GM12874 (cell line): Measurements from ENCODE around the gene DPF3.

Experiments
- TF ChIP-seq, protein P1 (sequence below): IDR thresholded peaks from 2 replicates; pipeline ENCODE4 v1.5.1; 2011; ENCODE audit warnings: low read depth, mild to moderate bottlenecking, control low read depth, low read length, moderate library complexity; ENCODE audit not compliant: insufficient read depth

Gene DPF3

DNA sequence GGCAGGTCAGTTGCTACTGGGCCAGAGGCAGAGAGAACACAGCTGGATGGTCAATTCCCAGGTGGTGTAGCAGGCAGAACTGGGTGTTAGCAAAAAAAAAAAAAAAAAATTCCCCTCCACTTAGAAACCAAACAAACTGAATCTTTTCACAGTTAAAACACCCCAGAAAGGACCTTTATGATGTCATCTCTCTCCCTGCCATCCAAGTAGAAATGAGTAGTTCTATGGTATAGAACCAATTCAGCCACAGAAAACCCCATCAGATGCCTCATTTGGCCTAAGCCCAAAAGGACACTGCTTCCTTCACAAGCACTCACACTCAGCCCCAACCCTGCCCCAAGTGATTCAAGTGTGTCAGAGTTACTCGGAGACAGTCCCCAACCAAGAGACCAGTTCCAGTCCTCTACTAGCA, 230.8 kb downstream of the DPF3 start:
- TF ChIP-seq, protein P1, sequence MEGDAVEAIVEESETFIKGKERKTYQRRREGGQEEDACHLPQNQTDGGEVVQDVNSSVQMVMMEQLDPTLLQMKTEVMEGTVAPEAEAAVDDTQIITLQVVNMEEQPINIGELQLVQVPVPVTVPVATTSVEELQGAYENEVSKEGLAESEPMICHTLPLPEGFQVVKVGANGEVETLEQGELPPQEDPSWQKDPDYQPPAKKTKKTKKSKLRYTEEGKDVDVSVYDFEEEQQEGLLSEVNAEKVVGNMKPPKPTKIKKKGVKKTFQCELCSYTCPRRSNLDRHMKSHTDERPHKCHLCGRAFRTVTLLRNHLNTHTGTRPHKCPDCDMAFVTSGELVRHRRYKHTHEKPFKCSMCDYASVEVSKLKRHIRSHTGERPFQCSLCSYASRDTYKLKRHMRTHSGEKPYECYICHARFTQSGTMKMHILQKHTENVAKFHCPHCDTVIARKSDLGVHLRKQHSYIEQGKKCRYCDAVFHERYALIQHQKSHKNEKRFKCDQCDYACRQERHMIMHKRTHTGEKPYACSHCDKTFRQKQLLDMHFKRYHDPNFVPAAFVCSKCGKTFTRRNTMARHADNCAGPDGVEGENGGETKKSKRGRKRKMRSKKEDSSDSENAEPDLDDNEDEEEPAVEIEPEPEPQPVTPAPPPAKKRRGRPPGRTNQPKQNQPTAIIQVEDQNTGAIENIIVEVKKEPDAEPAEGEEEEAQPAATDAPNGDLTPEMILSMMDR: no peak

DNA sequence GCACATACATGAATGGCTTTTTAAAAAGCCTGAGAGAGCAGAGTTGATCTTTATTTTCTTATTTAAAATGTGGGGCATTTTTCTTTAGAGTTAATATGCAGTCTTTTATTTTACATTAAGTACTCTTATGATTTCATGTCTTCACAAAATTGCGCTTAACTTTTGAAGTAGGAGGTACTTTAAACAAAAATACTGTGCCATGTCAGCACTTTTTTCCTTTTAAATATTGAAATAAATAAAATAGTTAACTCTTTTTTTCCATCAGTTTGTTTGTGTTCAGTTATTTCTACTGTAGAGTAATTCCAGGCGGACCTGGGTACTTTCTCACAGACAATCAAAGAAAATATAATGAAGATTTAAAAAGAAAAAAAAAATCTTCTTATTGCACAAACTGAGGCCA, 231.7 kb downstream of the DPF3 start:
- TF ChIP-seq, protein P1: no peak

DNA sequence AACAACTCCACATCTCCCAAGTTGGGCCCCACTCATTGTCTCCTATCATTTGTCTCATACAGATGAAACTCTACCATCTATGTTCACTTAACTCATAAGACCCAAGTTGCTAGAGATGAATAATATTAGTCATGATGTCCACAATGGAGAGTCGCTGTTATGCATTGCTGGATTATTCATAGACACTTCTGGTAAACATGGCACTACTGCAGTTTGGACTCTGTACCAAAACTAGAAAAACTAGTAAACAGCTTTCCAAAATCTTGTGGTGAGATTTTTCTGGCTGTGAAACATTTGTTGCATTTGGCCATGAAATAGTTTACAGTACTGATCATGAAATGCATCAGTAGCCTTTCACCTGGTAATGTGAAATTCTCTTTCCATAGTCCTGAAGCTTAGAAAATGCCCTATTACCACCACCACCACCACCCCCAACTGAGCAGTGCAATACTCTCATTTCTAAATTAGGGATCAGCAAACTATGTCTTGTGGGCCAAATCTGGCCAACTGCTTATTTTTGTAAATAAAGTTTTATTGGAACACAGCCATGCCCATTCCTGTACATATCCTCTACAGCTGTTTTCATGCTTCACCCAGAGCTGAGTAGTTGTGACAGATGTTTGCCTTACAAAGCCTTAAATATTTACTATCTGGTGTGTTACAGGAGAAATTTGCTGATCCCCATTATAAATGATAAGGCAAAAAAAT, 236.5 kb downstream of the DPF3 start:
- TF ChIP-seq, protein P1: no peak

DNA sequence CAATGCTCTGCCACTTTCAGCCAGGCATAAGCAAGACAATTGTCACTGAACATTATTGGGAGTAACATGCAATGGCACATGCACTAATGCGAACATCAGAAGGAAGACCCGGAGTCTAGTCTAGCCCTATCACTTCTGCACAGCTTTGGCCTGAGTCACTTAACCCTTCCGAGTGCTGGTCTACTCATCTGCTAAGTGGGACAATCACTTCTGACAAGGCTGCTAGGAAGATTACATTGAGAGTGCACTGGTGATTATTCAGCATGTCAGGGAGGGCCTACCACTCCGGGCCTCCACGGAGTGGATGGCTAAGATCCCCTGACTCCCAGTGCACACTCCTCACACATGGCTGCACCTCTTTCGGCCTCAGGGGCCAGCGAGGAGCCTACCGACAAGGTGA, 240.9 kb downstream of the DPF3 start:
- TF ChIP-seq, protein P1: no peak

DNA sequence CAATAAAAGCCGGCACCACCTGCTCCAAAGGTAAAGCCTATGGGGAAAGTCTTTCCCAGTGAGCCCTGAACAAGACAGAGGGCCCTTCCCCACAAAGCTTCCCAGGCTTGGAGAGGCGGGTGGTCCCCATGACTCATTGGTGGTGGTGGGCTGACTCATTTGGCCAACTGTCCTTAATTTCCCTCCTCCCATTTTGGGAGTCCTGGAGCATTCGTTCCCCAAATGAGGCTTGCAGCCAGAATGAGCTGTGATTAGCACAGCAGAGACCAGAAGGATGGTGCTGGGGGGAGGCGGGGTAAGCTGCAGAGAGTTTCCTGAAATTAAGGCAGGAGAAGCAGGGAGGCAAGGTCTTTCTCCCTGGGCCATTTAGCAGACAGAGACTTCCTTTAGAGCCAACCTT, 241.7 kb downstream of the DPF3 start:
- TF ChIP-seq, protein P1: no peak

DNA sequence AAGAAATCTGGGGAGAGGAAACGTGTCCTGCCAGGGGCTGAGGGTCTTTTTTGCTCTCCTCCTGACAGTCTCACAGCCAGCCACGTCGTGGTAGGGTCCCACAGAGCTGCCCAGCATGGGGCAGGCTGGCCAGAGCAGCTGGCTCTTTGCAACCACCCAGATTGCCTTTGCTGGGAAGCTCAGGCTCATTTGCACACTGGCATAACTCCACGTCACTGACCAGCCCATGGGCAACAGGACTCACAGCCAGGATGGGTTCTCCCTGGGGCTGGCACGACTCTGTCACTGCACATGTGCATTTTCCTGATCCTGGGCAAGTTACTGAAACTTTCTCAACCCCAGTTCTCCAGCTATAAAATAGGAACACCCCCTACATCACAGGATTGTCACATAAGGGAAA, 242.2 kb downstream of the DPF3 start:
- TF ChIP-seq, protein P1: no peak

DNA sequence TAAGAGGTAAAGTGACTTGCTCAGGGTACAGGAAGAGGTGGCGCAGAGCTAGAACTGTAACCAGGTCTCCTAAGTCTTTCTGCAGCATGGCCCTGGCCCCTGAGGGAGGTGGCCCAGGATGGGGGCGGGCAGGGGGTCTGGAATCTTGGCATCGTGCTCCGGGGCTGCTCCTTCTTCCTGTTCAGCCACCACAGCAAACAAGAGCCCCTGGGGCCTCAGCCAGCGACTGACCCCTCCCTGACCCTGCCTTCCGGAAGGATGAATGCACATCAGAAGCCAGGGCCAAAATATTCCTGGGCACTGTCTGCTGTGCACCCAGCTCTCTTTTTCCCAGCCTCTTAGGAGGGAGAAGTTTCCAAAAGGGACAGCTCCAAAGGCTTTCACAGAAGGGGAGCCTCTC, 242.8 kb downstream of the DPF3 start:
- TF ChIP-seq, protein P1: no peak
